GM19372 (cell line): ENCODE data around the gene CDC123.

ENCODE experiments used
- ATAC-seq: cut with Tn5 transposase; IDR thresholded peaks from one replicate; pipeline ENCODE4 v1.9.1; 2021; ENCODE audit warnings: mild to moderate bottlenecking, low read depth, moderate library complexity; ENCODE audit not compliant: unreplicated experiment

The CDC123 gene

GRCh38 chr10:12188656-12189055 is 7.3 kb upstream of the CDC123 start:
- ATAC-seq: no peak

- no peak for ATAC-seq
Measured at GRCh38 chr10:12189426-12189825, 6.6 kb upstream of the CDC123 start.

- ATAC-seq: no peak
Measured at GRCh38 chr10:12191715-12192114, 4.3 kb upstream of the CDC123 start.

GRCh38 chr10:12193193-12193592 is 2.8 kb upstream of the CDC123 start:
- no peak for ATAC-seq

- ATAC-seq: no peak
Measured at GRCh38 chr10:12194752-12195271, 1.2 kb upstream of the CDC123 start.

GRCh38 chr10:12195281-12195602 is 746 bp upstream of the CDC123 start:
- ATAC-seq: peak; percentile 7

GRCh38 chr10:12196531-12197211 is 683 bp downstream of the CDC123 start:
- no peak for ATAC-seq

- no peak for ATAC-seq
Measured at GRCh38 chr10:12198156-12198555, 2.2 kb downstream of the CDC123 start.

GRCh38 chr10:12200850-12201249 is 4.9 kb downstream of the CDC123 start:
- no peak for ATAC-seq

GRCh38 chr10:12201543-12201942 is 5.6 kb downstream of the CDC123 start:
- no peak for ATAC-seq

- no peak for ATAC-seq
Measured at GRCh38 chr10:12202226-12202625, 6.2 kb downstream of the CDC123 start.

- ATAC-seq: no peak
Measured at GRCh38 chr10:12205082-12205481, 9.1 kb downstream of the CDC123 start.

- no peak for ATAC-seq
Measured at GRCh38 chr10:12207114-12207513, 11.1 kb downstream of the CDC123 start.

GRCh38 chr10:12208460-12208859 is 12.5 kb downstream of the CDC123 start:
- ATAC-seq: no peak

GRCh38 chr10:12212454-12212853 is 16.5 kb downstream of the CDC123 start:
- ATAC-seq: no peak

GRCh38 chr10:12213621-12214020 is 17.6 kb downstream of the CDC123 start:
- no peak for ATAC-seq

GRCh38 chr10:12214093-12214492 is 18.1 kb downstream of the CDC123 start:
- ATAC-seq: no peak

GRCh38 chr10:12214763-12215218 is 18.8 kb downstream of the CDC123 start:
- no peak for ATAC-seq

- ATAC-seq: no peak
Measured at GRCh38 chr10:12218991-12219390, 23.0 kb downstream of the CDC123 start.

- ATAC-seq: no peak
Measured at GRCh38 chr10:12221323-12222298, 25.6 kb downstream of the CDC123 start.

GRCh38 chr10:12225444-12225843 is 29.5 kb downstream of the CDC123 start:
- ATAC-seq: no peak
